GM18499 (cell line): ENCODE results near the gene ESF1.

ENCODE experiments used
- ATAC-seq: cut with Tn5 transposase; IDR thresholded peaks from one replicate; pipeline ENCODE4 v1.9.1; 2021; ENCODE audit warnings: moderate number of reproducible peaks; ENCODE audit not compliant: insufficient read depth, unreplicated experiment

ESF1 gene, protein sequence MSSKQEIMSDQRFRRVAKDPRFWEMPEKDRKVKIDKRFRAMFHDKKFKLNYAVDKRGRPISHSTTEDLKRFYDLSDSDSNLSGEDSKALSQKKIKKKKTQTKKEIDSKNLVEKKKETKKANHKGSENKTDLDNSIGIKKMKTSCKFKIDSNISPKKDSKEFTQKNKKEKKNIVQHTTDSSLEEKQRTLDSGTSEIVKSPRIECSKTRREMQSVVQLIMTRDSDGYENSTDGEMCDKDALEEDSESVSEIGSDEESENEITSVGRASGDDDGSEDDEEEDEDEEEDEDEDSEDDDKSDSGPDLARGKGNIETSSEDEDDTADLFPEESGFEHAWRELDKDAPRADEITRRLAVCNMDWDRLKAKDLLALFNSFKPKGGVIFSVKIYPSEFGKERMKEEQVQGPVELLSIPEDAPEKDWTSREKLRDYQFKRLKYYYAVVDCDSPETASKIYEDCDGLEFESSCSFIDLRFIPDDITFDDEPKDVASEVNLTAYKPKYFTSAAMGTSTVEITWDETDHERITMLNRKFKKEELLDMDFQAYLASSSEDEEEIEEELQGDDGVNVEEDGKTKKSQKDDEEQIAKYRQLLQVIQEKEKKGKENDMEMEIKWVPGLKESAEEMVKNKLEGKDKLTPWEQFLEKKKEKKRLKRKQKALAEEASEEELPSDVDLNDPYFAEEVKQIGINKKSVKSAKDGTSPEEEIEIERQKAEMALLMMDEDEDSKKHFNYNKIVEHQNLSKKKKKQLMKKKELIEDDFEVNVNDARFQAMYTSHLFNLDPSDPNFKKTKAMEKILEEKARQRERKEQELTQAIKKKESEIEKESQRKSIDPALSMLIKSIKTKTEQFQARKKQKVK

DNA sequence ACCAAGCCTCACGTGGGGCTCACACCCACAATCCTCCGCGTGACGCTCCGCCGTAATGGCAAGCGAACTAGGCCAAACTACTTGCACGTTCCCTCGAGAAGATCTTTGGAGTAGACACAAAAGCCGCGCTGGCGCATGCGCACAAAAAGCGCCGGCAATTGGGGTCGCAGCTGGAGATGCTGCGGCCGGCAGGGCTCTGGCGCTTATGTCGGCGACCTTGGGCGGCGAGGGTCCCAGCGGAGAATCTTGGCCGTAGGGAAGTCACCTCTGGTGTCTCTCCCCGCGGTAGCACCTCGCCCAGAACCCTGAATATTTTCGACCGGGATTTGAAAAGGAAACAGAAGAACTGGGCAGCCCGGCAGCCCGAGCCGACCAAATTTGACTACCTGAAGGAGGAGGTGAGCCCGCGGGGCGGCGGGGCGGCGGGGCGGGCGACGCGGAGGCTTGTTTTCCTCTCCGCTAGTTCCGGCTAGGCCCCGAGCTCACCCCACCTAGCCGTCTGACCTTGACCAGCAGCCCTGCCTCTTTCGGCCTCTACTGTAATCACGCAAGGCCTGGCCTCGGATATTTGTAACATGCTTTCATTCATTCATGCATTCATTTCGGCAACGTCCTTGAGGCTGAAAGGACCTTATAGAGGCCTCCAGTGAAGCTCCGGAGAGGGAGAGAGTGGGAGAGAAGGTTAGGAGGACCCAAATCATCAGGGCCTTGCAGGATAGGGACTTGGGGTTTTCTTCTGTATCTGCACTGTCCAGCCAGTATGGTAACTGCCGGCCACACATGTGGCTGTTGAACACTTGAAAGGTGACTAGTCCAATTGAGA lies at the start of gene ESF1, which contains the start of gene NDUFAF5:
Gene ESF1 (minus strand): TSS at position 27 of the 823 bp plus-strand sequence. CDS start 1,779 bp downstream, outside the sequence.
Gene NDUFAF5 (plus strand): TSS at position 136 of the 823 bp plus-strand sequence. CDS start 41 bp downstream, at position 177.
- ATAC-seq: peak; percentile 90

DNA sequence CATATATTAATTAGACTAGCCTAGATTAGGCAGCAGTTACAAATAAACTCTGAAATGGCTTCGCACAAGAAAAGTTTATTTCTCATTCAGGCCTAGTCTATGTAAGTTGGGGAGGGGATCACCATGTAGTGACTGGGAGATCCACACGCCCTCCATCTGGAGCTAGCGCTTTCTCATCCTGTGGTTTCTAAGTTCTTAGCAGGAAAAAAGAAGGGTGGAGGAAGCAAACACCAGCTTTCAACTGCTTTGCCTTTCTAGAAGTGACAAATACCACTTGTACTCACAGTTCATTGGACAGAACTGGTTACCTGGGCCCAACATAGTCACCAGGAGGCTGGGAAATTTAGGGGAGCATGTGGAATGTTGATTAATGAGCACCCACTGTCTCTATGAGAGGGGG lies 46.8 kb upstream of the ESF1 start:
- ATAC-seq: no peak

DNA sequence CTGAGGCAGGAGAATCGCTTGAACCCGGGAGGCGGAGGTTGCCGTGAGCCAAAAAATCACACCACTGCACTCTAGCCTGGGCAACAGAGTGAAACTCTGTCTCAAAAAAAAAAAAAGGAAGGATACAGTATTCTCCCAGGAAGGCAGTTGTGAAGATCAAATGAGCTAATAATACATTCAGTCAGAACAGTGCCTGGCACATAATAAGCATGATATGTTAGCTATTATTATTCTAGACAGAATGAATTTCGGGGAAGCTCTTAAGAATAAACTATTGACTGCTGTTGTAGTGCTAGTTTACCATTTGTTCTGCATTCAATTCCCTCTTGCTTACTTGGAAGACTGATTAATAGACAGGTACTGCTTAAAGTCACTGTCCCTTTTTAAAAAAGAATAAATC lies 40.7 kb upstream of the ESF1 start:
- no peak for ATAC-seq

DNA sequence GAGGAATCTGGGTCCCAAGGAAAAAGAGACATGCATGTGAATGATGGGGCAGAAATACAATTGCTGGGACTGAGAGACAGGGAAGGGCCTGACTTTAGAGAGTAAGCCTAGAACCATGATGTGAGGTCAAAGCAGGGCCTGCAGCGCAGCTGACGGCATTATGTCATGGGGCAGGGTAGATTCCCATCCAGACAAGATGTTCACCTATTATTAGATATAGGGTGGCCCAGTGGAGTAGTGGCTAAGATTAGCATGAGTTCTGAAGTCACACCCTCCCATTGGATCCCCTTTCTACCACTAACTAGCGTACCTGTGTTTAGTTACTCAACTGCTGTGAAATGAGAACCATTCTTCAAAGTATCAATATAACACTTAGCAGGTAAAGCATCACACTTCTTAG lies 39.7 kb upstream of the ESF1 start:
- no peak for ATAC-seq

DNA sequence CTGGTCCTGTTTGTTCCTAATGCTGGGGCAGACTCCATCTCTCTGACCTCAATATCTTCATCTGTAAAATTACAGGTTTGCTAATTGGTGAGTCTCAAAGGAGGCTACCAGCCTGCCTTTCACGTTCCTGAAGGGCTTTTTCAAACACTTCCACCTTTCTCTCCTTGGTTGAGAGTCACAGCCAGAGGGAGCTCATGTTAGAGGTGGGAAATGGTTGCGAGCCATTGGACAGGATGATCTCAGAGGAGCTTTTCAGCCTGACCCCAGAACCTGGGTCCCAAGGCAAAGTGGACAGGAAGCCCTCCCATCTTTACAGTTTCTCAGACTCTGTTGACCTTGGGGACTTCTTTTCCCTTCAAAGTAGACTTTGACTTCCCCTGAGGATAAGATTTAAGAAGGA lies 37.7 kb upstream of the ESF1 start:
- no peak for ATAC-seq

DNA sequence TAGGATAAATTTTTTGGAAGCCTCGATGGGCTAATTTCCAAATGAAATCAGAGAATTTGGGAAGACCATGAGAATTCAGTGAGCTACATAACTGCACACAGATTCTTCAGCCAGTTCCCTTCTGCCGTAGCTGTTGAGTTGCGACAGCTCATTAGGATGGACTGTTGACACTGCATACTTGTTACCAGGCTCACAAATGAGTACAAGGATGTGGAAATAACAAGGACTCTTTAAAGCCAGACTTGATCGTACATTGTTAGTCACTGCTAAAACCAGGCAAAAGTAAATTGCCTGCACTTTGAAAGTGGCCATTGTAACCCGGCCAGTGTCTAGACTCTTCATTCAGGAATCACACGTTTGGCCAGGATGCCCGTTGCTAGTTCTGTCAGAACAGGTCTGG lies 37.2 kb upstream of the ESF1 start:
- no peak for ATAC-seq

DNA sequence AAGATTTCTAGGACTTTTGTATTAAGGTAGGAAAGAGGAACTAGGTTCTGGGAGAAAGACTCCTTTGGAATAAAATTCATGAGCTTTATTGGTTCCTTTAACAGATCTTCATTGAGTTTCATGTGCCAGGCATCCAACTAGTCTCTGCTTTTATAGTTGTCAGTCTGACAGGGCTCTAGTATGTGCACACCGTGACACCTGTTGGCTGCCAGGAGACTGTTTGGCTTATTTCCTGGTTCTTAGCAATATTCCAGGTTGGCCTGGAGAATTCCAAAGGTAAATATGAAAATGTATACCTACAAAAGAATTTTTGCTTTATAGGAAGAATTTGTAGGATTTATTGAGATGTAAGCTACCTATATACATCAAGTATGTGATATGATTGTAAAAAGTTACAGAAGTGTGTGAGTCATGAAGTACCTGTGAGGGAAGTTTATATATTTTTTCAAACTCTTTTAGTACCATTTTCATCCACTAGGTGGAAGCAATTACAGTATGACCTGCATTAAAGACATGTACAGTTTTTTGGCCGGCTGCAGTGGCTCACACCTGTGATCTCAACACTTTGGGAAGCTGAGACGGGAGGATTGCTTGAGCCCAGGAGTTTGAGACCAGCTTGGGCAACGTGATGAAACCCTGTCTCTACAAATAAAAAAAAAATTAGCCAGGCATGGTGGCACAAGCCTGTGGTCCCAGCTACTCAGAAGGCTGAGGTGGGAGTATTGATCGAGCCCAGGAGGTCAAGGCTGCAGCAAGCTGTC lies 35.3 kb upstream of the ESF1 start:
- ATAC-seq: peak; percentile 86

DNA sequence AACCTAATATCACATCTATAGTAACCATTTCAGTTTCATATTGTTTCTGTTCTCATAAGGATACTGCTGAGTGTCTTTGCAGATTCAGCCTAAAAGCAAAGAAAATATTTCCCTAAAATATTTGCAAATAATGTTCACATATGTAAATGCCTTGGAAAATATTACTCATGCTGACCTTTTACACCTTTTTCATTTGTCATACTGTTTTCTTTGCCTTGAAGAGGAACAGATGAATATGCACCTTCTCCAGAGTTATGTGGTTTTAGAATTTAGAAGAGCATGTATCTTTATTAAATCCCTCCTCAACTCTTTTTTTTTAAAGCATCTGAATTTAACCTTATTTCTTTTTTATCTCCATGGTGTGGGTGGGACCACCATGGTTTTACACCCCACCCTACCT lies 32.6 kb upstream of the ESF1 start:
- no peak for ATAC-seq

DNA sequence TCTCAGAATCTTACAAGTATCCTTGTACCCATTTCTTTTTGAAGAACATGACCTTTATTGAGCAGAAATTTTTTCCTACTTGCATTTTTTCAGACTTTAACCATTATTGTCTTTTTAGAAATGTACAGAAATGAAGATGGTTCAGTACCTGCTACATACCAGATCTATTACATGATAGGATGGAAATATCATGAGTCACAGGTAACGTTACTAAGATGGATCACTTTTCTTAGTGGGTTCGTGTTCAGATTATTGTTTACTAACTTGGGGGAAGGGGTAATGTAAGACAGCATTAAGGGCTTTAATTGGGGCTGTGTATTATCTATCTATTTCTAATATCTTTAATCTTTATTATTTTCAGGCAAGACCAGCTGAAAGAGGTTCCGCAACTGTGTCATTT lies 32.0 kb upstream of the ESF1 start:
- no peak for ATAC-seq

DNA sequence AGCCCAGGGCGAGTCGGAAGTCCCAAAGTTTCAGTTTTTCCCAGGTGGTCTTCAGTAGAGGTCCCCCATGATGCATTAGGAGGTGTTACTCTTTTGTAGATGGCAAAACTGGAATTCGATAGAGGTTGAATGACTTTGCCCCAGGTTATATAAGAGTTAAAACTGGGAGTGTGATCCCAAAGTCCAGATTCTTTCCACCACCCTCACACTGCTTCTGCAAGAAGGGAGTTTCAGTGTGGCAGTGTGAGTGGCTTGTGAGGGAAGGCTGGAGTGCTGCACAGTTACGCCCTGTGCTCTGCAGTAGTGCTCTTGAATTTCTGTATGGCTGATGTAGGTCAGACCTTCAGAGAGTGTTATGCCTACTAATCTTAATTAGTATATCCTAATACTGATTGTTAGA lies 30.0 kb upstream of the ESF1 start:
- ATAC-seq: no peak

DNA sequence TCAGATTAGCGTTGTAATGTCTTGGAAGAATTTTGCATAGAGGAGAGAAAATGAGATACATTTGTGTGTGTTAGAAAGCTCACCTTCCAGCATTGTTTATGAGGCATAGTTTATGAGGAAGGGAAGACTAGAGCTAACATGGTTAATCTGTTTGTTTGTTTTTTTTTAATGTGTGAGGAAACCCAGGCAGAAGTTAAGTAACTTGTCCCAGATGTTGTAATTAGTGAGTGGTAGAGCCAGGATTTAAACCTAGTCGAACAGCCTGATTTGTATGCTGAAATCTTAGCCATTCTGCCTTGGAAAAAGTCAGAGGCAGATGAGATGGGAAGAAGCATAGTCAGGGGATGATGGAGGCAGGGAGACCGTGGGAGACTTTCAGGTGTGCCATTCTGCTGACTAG lies 29.2 kb upstream of the ESF1 start:
- no peak for ATAC-seq

DNA sequence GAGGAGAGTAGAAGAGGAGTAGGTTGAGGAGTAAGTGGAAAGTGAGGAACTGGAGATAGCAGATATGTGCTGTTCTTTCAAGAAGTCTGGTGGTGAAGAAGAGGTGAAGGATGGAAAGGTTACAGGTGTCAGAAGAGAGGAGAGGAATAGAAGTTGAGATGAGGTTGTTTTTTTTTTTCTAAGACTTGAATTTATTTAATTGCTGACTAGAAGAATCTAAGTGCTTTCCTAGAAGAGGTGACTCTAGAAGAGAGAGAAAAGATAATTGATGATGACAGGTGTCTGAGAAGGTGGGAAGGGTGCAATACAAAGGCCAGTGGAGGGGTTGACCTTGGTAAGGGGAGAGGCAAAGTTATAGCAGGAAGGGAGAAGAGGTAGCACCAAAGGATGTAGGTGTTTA lies 25.7 kb upstream of the ESF1 start:
- no peak for ATAC-seq

DNA sequence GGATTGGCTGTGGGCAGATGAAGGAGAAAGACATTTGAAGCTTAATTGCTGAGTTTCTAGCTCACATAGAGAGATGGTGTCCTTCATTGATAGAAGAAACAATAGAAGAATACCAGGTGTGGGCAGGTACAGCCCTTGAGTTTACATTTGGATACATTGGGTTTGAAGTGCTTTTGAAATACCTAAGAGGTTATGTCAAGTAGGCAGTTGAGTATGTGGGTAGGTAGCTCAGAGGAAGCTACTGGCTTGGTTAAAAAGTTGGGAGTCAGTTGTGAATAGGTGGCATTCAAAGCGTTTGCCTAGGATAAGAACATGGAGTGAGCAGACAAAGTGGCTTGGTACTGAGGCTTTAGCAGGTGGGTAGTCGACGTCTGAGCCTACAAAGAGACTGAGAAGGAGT lies 25.1 kb upstream of the ESF1 start:
- no peak for ATAC-seq

DNA sequence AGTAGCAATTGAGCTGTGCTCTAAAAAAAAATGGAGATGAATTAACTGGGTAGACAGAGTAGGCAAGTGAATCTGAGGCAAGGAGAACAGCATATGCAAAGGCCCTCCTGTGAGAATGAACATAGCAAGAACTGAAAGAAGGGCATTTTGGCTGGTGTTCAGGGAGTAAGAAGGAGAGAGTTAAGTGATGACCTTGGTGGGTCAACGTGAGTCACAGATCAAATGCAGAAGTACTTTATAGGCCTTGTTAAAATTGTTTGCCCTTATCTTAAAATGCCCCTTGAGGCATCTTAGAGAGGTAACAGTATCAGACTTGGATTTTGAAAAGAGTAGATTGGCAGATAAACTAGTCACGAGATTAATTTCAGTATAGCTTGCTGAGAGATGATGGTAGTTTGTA lies 24.7 kb upstream of the ESF1 start:
- no peak for ATAC-seq

DNA sequence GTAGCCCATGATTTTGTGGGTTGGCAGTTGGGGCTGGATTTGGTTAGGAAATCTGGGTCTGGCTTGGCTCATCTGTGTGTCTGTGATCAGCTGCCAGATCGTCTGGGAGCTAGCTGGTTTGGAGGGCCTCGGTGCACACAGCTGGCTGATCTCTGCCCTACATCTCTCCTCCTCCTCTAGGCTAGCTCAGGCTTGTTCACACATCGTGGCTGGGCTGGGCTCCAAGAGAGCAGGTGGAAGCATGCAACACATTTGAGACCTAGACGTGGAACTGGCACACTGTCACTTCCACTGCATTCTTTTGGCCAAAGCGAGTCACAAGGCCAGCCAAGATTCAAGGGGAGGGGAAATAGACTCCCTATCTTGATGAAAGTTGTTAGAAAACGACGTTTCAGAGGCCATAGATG lies 16.0 kb upstream of the ESF1 start:
- ATAC-seq: no peak

DNA sequence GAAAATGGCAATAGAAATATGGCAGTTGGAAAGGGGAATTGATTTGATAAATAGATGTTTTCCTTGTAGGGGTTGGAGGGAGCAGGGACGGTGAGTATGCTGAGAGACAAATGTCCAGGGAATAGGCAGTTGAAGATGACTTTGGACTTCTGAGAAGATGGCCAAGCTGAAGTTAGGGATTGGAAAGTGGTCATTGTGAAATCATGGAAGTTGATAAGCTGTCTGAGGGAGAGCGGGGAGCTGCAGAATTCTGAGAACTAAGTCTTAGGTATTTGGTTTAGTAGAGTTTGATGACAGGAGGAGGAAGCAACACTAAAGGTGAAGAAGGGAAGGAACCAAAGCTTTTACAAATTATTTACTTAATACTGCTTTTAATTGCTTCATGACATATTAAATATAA lies 15.3 kb upstream of the ESF1 start:
- no peak for ATAC-seq

DNA sequence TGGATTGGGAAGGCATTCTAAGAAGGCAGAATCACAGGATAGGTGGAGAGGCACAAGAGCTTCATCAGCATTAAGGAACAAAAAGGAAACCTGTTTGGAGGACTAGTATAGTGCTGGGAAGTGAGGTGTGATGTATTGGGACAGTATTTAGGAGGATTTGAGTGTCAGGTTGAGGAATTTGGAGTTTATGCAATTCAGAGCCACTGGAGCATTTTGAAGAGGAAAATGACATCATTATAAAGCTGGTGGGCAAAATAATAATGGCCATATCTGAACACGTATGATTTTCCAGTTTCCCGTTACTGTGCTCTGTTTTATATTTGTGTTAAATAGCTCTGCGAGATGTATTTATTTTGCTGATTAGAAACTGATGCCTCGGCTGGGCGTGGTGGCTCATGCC lies 14.3 kb upstream of the ESF1 start:
- ATAC-seq: no peak

DNA sequence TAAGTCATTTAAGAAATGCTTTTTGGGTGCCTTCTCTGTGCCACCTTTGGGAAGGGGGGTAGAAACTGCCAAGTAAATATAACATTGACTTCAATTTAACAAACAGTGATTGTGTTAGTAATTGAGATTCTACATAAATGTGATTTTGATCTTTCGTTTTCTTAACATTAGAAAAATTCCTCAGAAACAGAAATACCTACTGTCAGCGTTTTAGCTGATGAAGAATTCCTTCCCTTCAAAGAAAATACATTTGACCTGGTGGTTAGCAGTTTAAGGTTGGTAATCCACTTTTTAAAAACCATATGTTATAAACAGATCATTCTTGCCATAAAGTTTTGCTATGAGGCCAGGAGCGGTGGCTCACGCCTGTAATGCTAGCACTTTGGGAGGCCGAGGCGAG lies 9.9 kb upstream of the ESF1 start:
- no peak for ATAC-seq

DNA sequence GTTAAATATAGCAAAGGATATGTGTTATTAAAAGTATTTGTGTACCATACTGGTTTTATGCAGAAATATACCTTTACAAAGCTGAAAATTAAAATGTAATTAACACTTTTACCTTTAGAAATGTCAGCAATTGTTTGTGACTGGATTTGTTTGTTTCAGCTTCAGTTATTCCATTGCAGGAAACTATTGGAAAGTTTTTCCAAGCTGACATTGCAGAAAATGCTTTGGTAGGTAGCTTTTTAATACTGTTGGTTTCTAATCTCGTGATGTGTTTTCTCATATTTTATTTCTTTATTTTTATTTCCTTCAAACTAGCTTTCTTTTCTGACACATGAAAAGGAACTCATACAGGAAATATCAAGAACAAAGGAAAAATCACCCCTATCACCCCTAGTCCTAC lies 8.3 kb upstream of the ESF1 start:
- no peak for ATAC-seq
